C4-2B (cell line): ENCODE data around the gene TSEN54.

Experiments
- CTCF ChIP-seq: fragments of 450-650 bp; conservative IDR thresholded peaks from 2 replicates; pipeline ENCODE4 v1.5.1; 2017; ENCODE audit warnings: mild to moderate bottlenecking
- ZFX ChIP-seq: fragments of 450-650 bp; IDR thresholded peaks from 2 replicates; pipeline ENCODE4 v1.6.1; 2017

GRCh38 chr17:75571885-75572215 lies 55.5 kb downstream of the TSEN54 start:
- TF ChIP-seq CTCF (no peak), ZFX (no peak)
